K562 (cell line): ENCODE results near the gene TMEM123. TPM values are rescaled to one million over a fixed set of nuclear protein-coding genes. Genes with fewer than 3 reads are reported as not detected.
A peak's percentile ranks its signal among the peaks of the same experiment; 100 is the strongest.

Experiments used
- BHLHE40 ChIP-seq: IDR thresholded peaks from 2 replicates; pipeline ENCODE4 v1.6.1; 2011; ENCODE audit warnings: low read length, improper control_type of control experiment
- CBFB ChIP-seq: sonication (generic); formaldehyde crosslinking; IDR thresholded peaks from 2 replicates; pipeline ENCODE4 v1.4.0; 2020; ENCODE audit warnings: mild to moderate bottlenecking, missing genetic modification reagents
- HDAC1 ChIP-seq, 2 experiments: fragments of 450-650 bp; IDR thresholded peaks; 2 replicates each; pipeline ENCODE4 v1.6.1; 2016 to 2017; ENCODE audit warnings: inconsistent platforms in 1 of 2, mild to moderate bottlenecking in 1 of 2, moderate library complexity in 1 of 2
- RNF2 ChIP-seq: sonication (generic); IDR thresholded peaks from 2 replicates; pipeline ENCODE4 v1.6.1; 2016
- SMAD2 ChIP-seq: fragments of 150-350 bp; IDR thresholded peaks from 2 replicates; pipeline ENCODE4 v1.6.1; 2014; ENCODE audit warnings: low read depth, mild to moderate bottlenecking, low read length
- TGIF2 ChIP-seq: sonication (generic); formaldehyde crosslinking; IDR thresholded peaks from 2 replicates; pipeline ENCODE4 v1.8.1; 2022; ENCODE audit warnings: mild to moderate bottlenecking, missing genetic modification reagents, moderate library complexity
- ZBTB17 ChIP-seq: fragments of 450-650 bp; formaldehyde crosslinking; IDR thresholded peaks from 2 replicates; pipeline ENCODE4 v1.4.0; 2020; ENCODE audit warnings: mild to moderate bottlenecking
- polyA plus RNA-seq, 8 experiments: library from polyadenylated mRNA; depleted of rRNA in 4 of 8; stranded (reverse) in 5 of 8; unstranded in 3 of 8; fragments of >200 nt; fragmentation: Nextera tagmentation in 2 of 8; fragmentation: Illumina TruSeq in 1 of 8; extraction: Ambion mirVana in 2 of 8; extraction: Trizol in 1 of 8; gene quantifications; 2 replicates each; pipeline versions ENCODE4 v1.2.1 to v1.2.3, GENCODE V29; 2011 to 2014; ENCODE audit warnings: inconsistent platforms in 1 of 8, missing spikeins in 1 of 8
- total RNA-seq, 7 experiments: library from RNA; depleted of rRNA in 6 of 7; stranded (reverse); fragments of >200 nt in 6 of 7; fragmentation: Illumina TruSeq in 2 of 7; extraction: Trizol in 2 of 7; gene quantifications; 2 replicates each; pipeline versions ENCODE4 v1.2.1 to v1.2.3, GENCODE V29; 2011 to 2021; ENCODE audit warnings: low replicate concordance in 1 of 7
- TF ChIP-seq, protein P1 (sequence below), 2 experiments: IDR thresholded peaks in 1 of 2; conservative IDR thresholded peaks in 1 of 2; 2 replicates each; pipeline ENCODE4 v1.6.1; 2016; ENCODE audit warnings: low read depth in 2 of 2, mild to moderate bottlenecking in 1 of 2, missing compliant biosample characterization in 1 of 2, missing genetic modification characterization in 1 of 2, moderate library complexity in 1 of 2
- TF ChIP-seq, protein P2 (sequence below): IDR thresholded peaks from 2 replicates; pipeline ENCODE4 v1.6.1; 2011; ENCODE audit warnings: borderline replicate concordance, low read depth, mild to moderate bottlenecking, moderate library complexity, low read length; ENCODE audit not compliant: insufficient read depth, poor library complexity, severe bottlenecking

TMEM123 gene
- total and polyA plus RNA-seq, 9 of the 15 experiments (the other 6 are each of a cell fraction or from before 2014, with no cell fraction given) = 19.8 to 344 (median 82.4) TPM

DNA sequence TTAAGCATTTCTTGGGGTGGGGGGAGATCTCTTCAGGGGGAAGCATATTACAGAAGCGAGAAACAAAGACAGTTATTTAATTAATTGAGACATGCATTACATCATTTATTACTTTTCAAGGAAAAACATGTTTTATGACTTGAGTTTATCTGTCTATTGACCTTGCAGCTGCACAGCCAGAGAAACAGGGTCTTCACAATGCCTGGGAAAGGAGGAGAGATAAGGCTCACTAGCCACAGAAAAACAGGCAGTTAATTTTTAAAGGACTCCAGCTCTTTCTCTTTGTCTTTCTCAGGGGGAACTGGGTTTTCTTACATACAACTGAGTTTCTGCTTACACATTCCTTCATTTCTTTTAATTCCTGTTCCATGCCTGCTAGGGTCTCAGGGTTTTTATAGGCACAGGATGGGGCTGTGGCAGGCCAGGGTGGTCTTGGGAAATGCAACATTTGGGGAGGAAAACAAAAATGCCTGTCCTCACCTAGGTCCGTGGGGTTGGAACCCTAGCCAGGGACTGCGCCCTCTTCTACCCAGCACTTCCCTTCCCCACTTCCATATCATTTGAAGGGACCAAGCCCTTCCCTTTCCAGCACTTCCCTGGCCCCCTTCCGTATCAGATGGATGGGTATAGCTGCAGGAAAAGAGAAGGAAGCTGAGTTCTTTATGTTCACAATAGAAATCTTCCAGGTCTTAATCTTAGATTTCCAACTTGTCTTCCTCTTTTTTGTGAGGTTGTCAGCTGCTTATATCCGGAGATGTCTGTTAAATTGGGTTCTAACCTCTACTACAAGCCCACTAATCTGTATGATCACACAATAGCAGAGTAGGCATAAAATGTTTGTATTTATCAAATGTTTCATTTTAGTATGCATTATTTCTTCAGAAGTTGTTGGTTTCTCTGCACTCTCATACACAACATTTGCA lies 67.2 kb downstream of the TMEM123 start (continued):
- TF ChIP-seq SMAD2 (no peak), ZBTB17 (peak; percentile 47; the same call in 1 of the 2 replicates), BHLHE40 (no peak), TGIF2 (CRISPR knock-in tag) (no peak), CBFB (CRISPR knock-in tag) (no peak), RNF2 (peak; percentile 10; the same call in 1 of the 2 replicates), HDAC1 (IDR thresholded peaks at IDR 0.05) (no peak)
- TF ChIP-seq, protein P1, sequence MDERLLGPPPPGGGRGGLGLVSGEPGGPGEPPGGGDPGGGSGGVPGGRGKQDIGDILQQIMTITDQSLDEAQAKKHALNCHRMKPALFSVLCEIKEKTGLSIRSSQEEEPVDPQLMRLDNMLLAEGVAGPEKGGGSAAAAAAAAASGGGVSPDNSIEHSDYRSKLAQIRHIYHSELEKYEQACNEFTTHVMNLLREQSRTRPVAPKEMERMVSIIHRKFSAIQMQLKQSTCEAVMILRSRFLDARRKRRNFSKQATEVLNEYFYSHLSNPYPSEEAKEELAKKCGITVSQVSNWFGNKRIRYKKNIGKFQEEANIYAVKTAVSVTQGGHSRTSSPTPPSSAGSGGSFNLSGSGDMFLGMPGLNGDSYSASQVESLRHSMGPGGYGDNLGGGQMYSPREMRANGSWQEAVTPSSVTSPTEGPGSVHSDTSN (CRISPR knock-in tag; IDR thresholded peaks at IDR 0.05; ENCODE audit: low read depth) = no peak
- TF ChIP-seq, protein P1 (tag; conservative IDR thresholded peaks at IDR 0.05; ENCODE audit: low read depth) = 0 out of 2 replicates have a peak, but pooled peaks have one; percentile 50
- TF ChIP-seq, protein P2, sequence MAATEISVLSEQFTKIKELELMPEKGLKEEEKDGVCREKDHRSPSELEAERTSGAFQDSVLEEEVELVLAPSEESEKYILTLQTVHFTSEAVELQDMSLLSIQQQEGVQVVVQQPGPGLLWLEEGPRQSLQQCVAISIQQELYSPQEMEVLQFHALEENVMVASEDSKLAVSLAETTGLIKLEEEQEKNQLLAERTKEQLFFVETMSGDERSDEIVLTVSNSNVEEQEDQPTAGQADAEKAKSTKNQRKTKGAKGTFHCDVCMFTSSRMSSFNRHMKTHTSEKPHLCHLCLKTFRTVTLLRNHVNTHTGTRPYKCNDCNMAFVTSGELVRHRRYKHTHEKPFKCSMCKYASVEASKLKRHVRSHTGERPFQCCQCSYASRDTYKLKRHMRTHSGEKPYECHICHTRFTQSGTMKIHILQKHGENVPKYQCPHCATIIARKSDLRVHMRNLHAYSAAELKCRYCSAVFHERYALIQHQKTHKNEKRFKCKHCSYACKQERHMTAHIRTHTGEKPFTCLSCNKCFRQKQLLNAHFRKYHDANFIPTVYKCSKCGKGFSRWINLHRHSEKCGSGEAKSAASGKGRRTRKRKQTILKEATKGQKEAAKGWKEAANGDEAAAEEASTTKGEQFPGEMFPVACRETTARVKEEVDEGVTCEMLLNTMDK = no peak
